BE2C (cell line): Measurements from ENCODE around the gene LZTFL1.

ENCODE experiments used
- DNase-seq: peaks from one replicate; pipeline ENCODE4 v3.0.0-alpha.2; 2020
- H3K27me3 ChIP-seq: fragments of 250-450 bp; sonication (Bioruptor Pico); 2 replicates; pipeline ENCODE4 v1.5.1; 2020; ENCODE audit warnings: mild to moderate bottlenecking
- H3K36me3 ChIP-seq: fragments of 250-450 bp; sonication (Bioruptor Pico); 2 replicates; pipeline ENCODE4 v1.5.1; 2020; ENCODE audit warnings: mild to moderate bottlenecking
- H3K4me1 ChIP-seq: fragments of 250-450 bp; sonication (Bioruptor Pico); 2 replicates; pipeline ENCODE4 v1.5.1; 2020
- H3K4me3 ChIP-seq: 2 replicates; pipeline ENCODE4 v1.5.1; 2011; ENCODE audit warnings: low read depth, low read length
- H3K9me3 ChIP-seq: fragments of 250-450 bp; sonication (Bioruptor Pico); 2 replicates; pipeline ENCODE4 v1.5.1; 2020
- TF ChIP-seq, protein P1 (sequence below): IDR thresholded peaks from 2 replicates; pipeline ENCODE4 v1.5.1; 2012; ENCODE audit warnings: mild to moderate bottlenecking, low read depth, low read length

Gene LZTFL1

GRCh38 chr3:45869638-45870037, 27.7 kb upstream of the LZTFL1 start:
- no peaks in the 10 kb centered on the region for H3K36me3 ChIP-seq
- no peak for DNase-seq
- no peaks in the 10 kb centered on the region for H3K4me1 ChIP-seq

GRCh38 chr3:45868650-45869049, 26.7 kb upstream of the LZTFL1 start:
- H3K9me3 ChIP-seq = no peaks in the 10 kb centered on the region
- no peaks in the 10 kb centered on the region for H3K4me1 ChIP-seq
- TF ChIP-seq, protein P1, sequence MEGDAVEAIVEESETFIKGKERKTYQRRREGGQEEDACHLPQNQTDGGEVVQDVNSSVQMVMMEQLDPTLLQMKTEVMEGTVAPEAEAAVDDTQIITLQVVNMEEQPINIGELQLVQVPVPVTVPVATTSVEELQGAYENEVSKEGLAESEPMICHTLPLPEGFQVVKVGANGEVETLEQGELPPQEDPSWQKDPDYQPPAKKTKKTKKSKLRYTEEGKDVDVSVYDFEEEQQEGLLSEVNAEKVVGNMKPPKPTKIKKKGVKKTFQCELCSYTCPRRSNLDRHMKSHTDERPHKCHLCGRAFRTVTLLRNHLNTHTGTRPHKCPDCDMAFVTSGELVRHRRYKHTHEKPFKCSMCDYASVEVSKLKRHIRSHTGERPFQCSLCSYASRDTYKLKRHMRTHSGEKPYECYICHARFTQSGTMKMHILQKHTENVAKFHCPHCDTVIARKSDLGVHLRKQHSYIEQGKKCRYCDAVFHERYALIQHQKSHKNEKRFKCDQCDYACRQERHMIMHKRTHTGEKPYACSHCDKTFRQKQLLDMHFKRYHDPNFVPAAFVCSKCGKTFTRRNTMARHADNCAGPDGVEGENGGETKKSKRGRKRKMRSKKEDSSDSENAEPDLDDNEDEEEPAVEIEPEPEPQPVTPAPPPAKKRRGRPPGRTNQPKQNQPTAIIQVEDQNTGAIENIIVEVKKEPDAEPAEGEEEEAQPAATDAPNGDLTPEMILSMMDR = no peak
- no peaks in the 10 kb centered on the region for H3K27me3 ChIP-seq
- no peaks in the 10 kb centered on the region for H3K36me3 ChIP-seq
- no peak overlapping the region for H3K4me3 ChIP-seq
- DNase-seq = no peak

More at GRCh38 chr3:45869638-45870037, 27.7 kb upstream of the LZTFL1 start:
- H3K4me3 ChIP-seq = no peak overlapping the region
- TF ChIP-seq, protein P1 = no peak
- H3K27me3 ChIP-seq = no peaks in the 10 kb centered on the region
- H3K9me3 ChIP-seq = no peaks in the 10 kb centered on the region

DNA sequence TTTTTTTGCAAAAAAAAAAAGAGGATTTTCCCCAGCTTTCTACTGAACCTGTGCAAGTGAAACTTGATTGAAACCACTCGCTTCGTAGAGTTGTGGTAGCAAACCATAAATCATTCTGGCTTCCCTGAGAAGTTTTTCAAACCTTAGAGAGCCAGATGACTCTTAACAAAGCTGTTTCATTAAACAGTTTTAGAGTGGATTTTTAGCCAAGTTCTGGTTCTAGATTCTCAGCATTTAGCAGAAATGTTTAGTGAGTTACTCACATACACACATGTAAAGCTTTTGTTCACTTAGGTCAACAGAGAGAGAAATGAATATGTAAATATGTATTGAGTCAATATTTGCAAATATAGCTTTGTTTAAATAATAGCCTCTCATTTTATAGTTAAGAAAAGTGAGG, 26.3 kb upstream of the LZTFL1 start:
- H3K27me3 ChIP-seq = no peaks in the 10 kb centered on the region
- H3K9me3 ChIP-seq = no peaks in the 10 kb centered on the region
- TF ChIP-seq, protein P1 = no peak
- H3K4me1 ChIP-seq = no peaks in the 10 kb centered on the region
- DNase-seq = no peak
- no peak overlapping the region for H3K4me3 ChIP-seq
- H3K36me3 ChIP-seq = no peaks in the 10 kb centered on the region

GRCh38 chr3:45865563-45865962, 23.6 kb upstream of the LZTFL1 start:
- Histone ChIP-seq H3K4me1 (no peaks in the 10 kb centered on the region), H3K36me3 (no peaks in the 10 kb centered on the region), H3K9me3 (no peaks in the 10 kb centered on the region), H3K27me3 (no peaks in the 10 kb centered on the region), H3K4me3 (no peak overlapping the region)
- DNase-seq = no peak
- TF ChIP-seq, protein P1 = no peak

DNA sequence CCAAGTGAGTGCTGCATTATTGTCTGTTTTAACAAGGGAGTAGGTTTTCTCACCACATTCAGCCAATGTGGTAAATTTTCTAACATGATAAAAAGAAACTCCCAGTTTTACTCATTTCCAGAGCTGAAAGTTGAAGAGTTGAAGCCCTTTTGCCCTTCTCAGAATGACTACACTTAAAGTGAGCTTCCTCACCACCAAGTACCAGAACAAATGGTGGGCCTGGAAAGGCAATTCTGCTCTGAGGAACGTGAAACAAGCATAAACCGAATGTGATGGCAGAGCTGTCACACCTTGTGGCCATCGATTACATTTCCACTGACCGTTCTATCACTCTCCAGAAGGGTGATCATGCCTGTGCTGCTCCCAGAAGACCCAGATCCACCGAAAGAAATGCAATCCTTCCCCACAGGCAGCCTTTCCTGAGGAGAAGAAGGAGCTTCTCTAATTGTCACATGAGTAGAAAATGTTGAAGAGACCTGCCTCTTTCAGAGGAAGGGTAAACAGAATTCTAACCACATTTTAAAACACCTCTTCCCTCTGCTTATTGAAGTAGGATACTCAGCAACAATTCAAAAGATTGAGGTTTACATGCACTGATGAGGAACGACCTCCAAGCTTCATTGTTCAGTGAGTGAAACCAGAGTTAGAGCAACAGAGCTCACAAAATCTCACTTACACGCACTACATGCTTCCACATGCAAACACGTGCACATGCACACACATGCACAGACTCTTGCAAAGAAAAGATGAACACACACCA, 23.0 kb upstream of the LZTFL1 start:
- Histone ChIP-seq H3K4me1 (no peaks in the 10 kb centered on the region), H3K36me3 (no peaks in the 10 kb centered on the region), H3K9me3 (no peaks in the 10 kb centered on the region), H3K27me3 (no peaks in the 10 kb centered on the region), H3K4me3 (no peak overlapping the region)
- no peak for DNase-seq
- TF ChIP-seq, protein P1 = no peak

DNA sequence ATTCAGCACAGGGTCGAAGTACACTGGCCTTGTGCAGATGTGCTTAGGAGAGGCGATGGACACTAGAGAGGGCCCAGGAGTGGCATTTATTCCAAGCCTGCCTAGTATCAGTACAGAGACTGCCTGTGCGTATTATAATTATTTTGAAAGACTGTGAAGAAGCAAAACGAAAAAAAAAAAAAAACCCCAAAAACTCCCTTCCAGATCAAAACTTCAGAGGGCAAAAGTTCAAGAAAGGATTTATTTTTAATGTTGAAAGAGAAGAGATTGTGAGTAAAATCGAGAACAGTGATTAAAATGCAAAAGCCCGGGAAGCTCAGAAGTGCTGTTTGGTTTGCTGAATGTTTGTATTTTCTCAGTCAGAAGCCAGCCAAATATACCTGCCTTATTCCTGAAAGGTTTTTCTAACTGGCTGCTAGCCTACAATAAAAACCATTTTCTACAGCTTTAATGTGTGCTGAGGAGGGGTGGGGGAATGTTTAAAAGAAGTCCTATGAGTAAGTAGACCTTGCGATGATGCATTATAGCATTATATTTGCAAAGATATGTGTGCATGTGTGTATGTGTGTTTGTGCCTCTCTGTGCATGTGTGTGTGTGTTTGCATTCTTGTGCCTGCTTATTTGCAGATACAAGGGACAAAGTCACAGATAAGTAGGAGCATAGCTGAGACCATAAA, 19.3 kb upstream of the LZTFL1 start:
- TF ChIP-seq, protein P1 = no peak
- no peaks in the 10 kb centered on the region for H3K27me3 ChIP-seq
- no peaks in the 10 kb centered on the region for H3K9me3 ChIP-seq
- H3K36me3 ChIP-seq = no peaks in the 10 kb centered on the region
- H3K4me3 ChIP-seq = no peak overlapping the region
- DNase-seq = no peak
- no peaks in the 10 kb centered on the region for H3K4me1 ChIP-seq
